ENCODE data around the gene TPMT. TPM values are rescaled to one million over a fixed set of nuclear protein-coding genes. Genes with fewer than 3 reads are reported as not detected.

Gene TPMT
- total RNA-seq, 1 donor from 2014 or later, result 13.6 TPM

DNA sequence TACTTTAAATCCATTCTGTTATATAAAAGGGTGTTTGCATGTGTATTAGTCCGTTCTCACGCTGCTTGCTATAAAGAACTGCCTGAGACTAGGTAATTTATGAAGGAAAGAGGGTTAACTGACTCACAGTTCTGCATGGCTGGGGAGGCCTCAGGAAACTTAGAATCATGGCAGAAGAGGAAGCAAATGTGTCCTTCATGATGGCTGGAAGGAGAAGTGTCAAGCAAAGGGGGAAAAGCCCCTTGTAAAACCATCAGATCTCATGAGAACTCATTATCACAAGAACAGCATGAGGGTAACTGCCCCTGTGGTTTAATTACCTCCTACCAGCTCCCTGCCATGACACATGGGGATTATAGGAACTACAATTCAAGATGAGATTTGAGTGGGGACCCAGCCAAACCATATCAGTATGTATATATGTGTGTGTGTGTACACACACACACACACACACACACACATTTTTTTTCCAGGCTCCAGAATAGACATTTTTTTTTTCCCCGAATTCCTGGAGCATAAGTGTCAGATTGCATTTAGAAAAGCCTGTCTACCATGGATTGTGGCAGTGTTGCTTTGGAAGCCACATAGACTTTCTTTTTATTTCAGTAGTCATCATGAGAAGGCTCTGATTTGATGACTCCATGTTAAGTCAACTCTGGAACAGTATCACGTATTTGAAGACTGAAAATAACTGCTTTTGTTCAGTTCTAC lies 31.8 kb upstream of the TPMT start:
- intact Hi-C loops (cut with DNase I), result no loop called here
- Histone ChIP-seq H3K36me3 (no peaks in the 10 kb centered on the region), H3K9me3 (no peaks in the 10 kb centered on the region), H3K27ac (peak overlapping the region; percentile 51), H3K27me3 (no peaks in the 10 kb centered on the region), H3K4me3 (no peak overlapping the region), H3K4me1 (peaks cover 12% of the 10 kb centered on the region)
- TF ChIP-seq, protein P1, sequence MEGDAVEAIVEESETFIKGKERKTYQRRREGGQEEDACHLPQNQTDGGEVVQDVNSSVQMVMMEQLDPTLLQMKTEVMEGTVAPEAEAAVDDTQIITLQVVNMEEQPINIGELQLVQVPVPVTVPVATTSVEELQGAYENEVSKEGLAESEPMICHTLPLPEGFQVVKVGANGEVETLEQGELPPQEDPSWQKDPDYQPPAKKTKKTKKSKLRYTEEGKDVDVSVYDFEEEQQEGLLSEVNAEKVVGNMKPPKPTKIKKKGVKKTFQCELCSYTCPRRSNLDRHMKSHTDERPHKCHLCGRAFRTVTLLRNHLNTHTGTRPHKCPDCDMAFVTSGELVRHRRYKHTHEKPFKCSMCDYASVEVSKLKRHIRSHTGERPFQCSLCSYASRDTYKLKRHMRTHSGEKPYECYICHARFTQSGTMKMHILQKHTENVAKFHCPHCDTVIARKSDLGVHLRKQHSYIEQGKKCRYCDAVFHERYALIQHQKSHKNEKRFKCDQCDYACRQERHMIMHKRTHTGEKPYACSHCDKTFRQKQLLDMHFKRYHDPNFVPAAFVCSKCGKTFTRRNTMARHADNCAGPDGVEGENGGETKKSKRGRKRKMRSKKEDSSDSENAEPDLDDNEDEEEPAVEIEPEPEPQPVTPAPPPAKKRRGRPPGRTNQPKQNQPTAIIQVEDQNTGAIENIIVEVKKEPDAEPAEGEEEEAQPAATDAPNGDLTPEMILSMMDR (IDR thresholded peaks at IDR 0.05), result no peak
- ATAC-seq, result no peak
- DNase-seq, result no peak

DNA sequence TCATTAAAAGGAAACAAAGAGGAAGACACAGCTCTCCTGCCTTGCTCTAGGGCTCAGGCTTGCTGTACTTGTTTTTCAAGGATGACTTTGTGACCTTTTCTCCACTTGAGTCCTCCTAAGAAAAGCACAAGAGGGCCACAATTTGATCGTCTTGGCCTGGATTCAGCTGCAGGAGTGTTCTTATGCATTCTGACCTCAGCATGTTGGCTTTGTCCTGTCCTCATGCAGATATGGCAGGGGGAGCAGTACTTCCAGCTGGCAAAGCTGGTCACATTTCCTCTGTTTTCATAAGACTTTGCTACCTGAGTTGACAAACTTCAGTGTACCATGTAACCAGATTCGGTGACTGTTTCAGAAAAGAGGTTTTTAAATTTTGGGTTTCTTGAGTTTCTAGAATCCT lies 31.2 kb upstream of the TPMT start:
- ATAC-seq (peak; percentile 93), DNase-seq (no peak)
- peak overlapping the region; percentile 51 for H3K27ac ChIP-seq
- H3K9me3 ChIP-seq, result no peaks in the 10 kb centered on the region
- no peak overlapping the region for H3K4me3 ChIP-seq
- H3K27me3 ChIP-seq, result no peaks in the 10 kb centered on the region
- intact Hi-C loops (cut with DNase I), result no loop called here
- H3K36me3 ChIP-seq, result no peaks in the 10 kb centered on the region
- TF ChIP-seq, protein P1 (IDR thresholded peaks at IDR 0.05), result no peak
- peaks cover 12% of the 10 kb centered on the region for H3K4me1 ChIP-seq

DNA sequence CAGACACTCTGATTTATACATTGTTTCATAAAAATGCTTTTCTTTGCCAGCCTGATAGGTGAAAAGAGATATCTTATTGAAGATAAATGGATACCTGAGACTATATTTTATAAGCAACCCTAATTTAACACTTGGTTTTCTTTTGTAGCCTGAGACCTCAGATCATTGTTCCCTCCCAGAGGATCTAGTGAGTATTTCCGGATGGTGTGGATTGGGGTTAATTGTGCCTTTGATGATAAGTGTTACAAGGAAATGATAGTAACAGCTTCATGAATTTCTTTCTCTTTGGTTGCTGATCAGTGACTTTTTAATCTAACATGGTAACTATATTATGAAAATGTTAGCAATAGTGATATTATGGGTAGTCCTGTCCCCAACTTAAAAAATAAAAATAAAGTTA lies 30.7 kb upstream of the TPMT start:
- no peak for DNase-seq
- no peaks in the 10 kb centered on the region for H3K36me3 ChIP-seq
- peak; percentile 37 for ATAC-seq
- intact Hi-C loops (cut with DNase I), result no loop called here
- H3K9me3 ChIP-seq, result no peaks in the 10 kb centered on the region
- TF ChIP-seq, protein P1 (IDR thresholded peaks at IDR 0.05), result no peak
- H3K4me3 ChIP-seq, result no peak overlapping the region
- H3K27ac ChIP-seq, result peak overlapping the region; percentile 14
- peaks cover 12% of the 10 kb centered on the region for H3K4me1 ChIP-seq
- H3K27me3 ChIP-seq, result no peaks in the 10 kb centered on the region

DNA sequence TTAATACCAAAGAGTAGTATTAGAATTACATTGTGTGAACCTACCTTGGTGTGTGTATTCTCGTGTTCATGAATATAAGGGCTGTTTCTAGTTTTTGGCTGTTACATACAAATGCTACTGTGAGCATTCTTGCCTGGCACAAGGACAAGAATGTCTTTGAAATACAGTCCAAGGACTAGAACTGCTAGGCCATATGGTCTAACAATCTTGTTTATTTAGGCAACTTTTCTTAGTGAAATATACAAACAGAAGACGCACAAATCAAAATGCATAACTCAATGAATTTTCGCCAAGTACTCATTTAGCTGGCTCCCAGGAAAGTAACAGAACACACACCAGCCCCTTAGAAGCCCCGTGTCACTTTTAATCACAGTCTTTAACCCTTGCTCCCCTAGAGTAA lies 28.9 kb upstream of the TPMT start:
- H3K4me1 ChIP-seq, result peaks cover 12% of the 10 kb centered on the region
- no peak overlapping the region for H3K4me3 ChIP-seq
- no peak for ATAC-seq
- no peaks in the 10 kb centered on the region for H3K9me3 ChIP-seq
- H3K27ac ChIP-seq, result no peak overlapping the region
- H3K27me3 ChIP-seq, result no peaks in the 10 kb centered on the region
- intact Hi-C loops (cut with DNase I), result no loop called here
- DNase-seq, result no peak
- TF ChIP-seq, protein P1 (IDR thresholded peaks at IDR 0.05), result no peak
- no peaks in the 10 kb centered on the region for H3K36me3 ChIP-seq

DNA sequence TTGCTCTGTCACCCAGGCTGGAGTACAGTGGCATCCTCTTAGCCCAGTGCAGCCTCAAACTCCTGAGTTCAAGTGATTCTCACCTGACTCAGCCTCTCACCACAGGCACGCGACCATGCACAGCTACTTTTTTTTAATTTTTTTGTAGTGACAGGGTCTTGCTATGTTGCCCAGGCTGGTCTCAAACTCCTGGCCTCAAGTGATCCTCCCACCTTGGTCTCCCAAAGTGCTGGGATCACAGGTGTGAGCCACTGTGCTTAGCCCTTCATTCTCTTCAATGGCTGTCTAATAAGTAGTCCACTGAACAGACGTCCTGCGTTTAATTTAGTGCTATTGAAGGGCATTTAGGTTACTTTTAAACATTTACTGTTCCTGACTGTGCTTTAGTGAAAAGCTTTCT lies 27.7 kb upstream of the TPMT start:
- DNase-seq, result no peak
- Histone ChIP-seq H3K36me3 (no peaks in the 10 kb centered on the region), H3K4me1 (peaks cover 12% of the 10 kb centered on the region), H3K9me3 (no peaks in the 10 kb centered on the region), H3K4me3 (no peak overlapping the region), H3K27me3 (no peaks in the 10 kb centered on the region), H3K27ac (no peak overlapping the region)
- intact Hi-C loops (cut with DNase I), result no loop called here
- ATAC-seq, result no peak
- TF ChIP-seq, protein P1 (IDR thresholded peaks at IDR 0.05), result no peak

All from upper lobe of right lung (tissue), 1 donor.